GM23338 (cell line): Measurements from ENCODE around the gene CCDC127.

Source experiments
- CTCF ChIP-seq, 2 experiments: fragments of 200-600 bp in 1 of 2; sonication (generic) in 1 of 2; conservative IDR thresholded peaks; 2 replicates each; pipeline versions ENCODE4 v1.5.1 to v1.6.1; 2016 to 2017; ENCODE audit warnings: antibody characterized with exemption in 2 of 2, low read depth in 2 of 2, mild to moderate bottlenecking in 2 of 2, moderate library complexity in 1 of 2
- ETS1 ChIP-seq: IDR thresholded peaks from 2 replicates; pipeline ENCODE4 v1.6.1; 2016; ENCODE audit warnings: antibody characterized with exemption
- EZH2 ChIP-seq: fragments of 200-600 bp; sonication (generic); IDR thresholded peaks from one replicate; pipeline ENCODE4 v1.8.0; 2017; ENCODE audit warnings: antibody characterized with exemption, mild to moderate bottlenecking, low read depth; ENCODE audit not compliant: unreplicated experiment
- EZH2phosphoT487 ChIP-seq: fragments of 200-600 bp; sonication (generic); IDR thresholded peaks from one replicate; pipeline ENCODE4 v1.8.1; 2018; ENCODE audit warnings: antibody characterized with exemption; ENCODE audit not compliant: unreplicated experiment
- JUNB ChIP-seq: IDR thresholded peaks from one replicate; pipeline ENCODE4 v1.6.1; 2016; ENCODE audit warnings: antibody characterized with exemption; ENCODE audit not compliant: unreplicated experiment
- NANOG ChIP-seq: IDR thresholded peaks from 2 replicates; pipeline ENCODE4 v1.6.1; 2016; ENCODE audit warnings: antibody characterized with exemption, borderline replicate concordance
- POLR2AphosphoS5 ChIP-seq: IDR thresholded peaks from 2 replicates; pipeline ENCODE4 v1.6.1; 2016; ENCODE audit warnings: antibody characterized with exemption, low read depth
- REST ChIP-seq: IDR thresholded peaks from one replicate; pipeline ENCODE4 v1.6.1; 2018; ENCODE audit warnings: antibody characterized with exemption; ENCODE audit not compliant: unreplicated experiment
- ZNF331 ChIP-seq: fragments of 250-450 bp; sonication (Bioruptor Pico); IDR thresholded peaks from 2 replicates; pipeline ENCODE4 v1.5.0; 2020; ENCODE audit warnings: low read depth, mild to moderate bottlenecking, moderate library complexity

GRCh38 chr5:167511-167910 is 50.4 kb downstream of the CCDC127 start:
- TF ChIP-seq EZH2 = no peak
- no peak for TF ChIP-seq NANOG
- TF ChIP-seq CTCF (conservative IDR thresholded peaks at IDR 0.05; ENCODE audit: low read depth in 2 of 2) = no peak
- no peak for TF ChIP-seq POLR2AphosphoS5
- TF ChIP-seq REST = no peak
- no peak for TF ChIP-seq JUNB
- no peak for TF ChIP-seq EZH2phosphoT487
- no peak for TF ChIP-seq ETS1
- no peak for TF ChIP-seq ZNF331 (CRISPR knock-in tag)
